ENCODE results near the gene RNF175. TPM values are rescaled to one million over a fixed set of nuclear protein-coding genes. Genes with fewer than 3 reads are reported as not detected.
"Not testable (repeated sequence)": the region's sequence is repeated elsewhere in the genome, so short reads cannot be mapped to it uniquely, and the experiment has no call there.

Gene RNF175
- total RNA-seq, 1 experiment from 2014 or later = not detected

DNA sequence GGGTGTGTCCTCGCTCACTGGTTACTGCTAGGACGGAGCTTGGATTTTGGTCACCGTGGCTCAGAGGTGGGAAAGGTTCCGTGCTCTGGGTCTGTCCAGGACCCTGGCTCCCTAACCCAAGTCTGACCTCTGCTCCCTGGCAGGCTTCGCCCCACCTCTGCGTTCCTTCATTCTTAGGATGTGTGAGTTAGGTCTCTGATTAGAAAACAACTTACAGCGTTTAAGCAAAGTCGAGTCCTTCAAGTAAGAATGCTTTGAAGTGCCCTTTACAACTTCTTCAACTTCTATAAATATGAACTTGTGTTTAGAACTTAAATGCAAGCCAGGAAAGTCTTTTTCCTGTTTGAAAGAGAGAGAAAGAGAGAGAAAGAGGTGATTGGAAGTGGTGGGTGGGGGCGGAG, 74.9 kb downstream of the RNF175 start:
- DNase-seq (ENCODE audit: extremely low read depth, low read depth) = no peak

GRCh38 chr4:153684182-153684970, 75.4 kb downstream of the RNF175 start, which contains the start of gene TLR2:
TLR2 (plus strand) TSS chr4:153684280; CDS start chr4:153702908, 18,628 bp downstream.
- no peak for DNase-seq (ENCODE audit: extremely low read depth, low read depth)

GRCh38 chr4:153683763-153684181, 76.1 kb downstream of the RNF175 start:
- no peak for DNase-seq (ENCODE audit: extremely low read depth, low read depth)

GRCh38 chr4:153679486-153679885, 80.3 kb downstream of the RNF175 start:
- DNase-seq (ENCODE audit: extremely low read depth, low read depth) = no peak

- DNase-seq (ENCODE audit: extremely low read depth, low read depth) = no peak
Observed at GRCh38 chr4:153676984-153677383, 82.8 kb downstream of the RNF175 start.

DNA sequence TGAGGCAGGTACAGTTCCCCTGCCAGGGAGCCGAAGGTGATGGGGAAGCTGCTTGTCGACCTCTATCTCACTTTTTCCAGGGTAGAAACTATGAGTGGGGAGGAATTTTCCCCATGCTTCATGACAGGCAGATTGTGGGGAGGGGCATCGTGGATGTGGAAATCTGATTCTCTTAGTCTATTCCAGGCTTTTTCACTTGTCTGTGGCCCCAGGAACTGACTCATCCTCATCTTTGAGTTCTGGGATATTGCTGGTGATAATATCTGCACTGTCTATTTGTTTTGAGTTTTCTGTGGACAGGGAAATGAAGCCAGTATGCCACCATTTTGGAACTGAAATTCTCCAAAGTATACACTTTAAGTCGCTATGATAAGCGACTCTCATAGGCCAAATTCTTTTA, 83.3 kb downstream of the RNF175 start:
- DNase-seq (ENCODE audit: extremely low read depth, low read depth) = no peak

DNA sequence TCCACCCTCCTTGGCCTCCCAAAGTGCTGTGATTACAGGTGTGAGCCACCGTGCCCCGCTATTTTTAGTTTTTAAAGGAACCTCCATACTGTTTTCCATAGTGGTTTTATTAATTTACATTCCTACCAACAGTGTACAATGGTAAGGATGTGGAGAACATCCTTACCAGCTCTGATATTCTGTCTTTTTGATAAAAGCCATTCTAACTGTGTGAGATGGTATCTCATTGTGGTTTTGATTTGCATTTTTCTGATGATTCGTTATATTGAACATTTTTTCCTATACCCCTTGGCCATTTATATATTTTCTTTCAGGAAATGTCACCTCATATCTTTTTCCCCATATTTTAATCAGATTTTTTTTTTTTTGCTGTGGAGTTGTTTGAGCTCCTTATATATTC, 90.0 kb downstream of the RNF175 start:
- no peak for DNase-seq (ENCODE audit: extremely low read depth, low read depth)

DNA sequence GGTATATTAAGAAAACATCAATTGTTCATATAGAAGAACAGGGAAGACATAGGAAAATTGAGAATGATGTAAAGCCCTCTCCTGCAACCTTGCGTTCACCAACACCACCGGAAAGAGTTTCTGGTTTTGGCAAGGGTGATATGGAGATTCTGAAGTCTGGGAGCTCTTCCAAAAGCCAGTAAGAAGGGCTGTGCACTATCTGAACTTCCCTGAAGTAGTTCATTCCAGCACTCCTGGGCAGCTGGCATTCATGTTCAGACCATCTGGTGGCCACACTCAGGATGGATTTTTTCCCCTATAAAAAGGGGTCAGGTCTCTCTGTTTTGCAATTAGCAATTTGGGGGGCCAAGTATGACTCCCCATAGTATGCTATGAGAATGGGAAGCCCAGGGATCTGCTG, 91.2 kb downstream of the RNF175 start:
- DNase-seq (ENCODE audit: extremely low read depth, low read depth) = no peak

DNA sequence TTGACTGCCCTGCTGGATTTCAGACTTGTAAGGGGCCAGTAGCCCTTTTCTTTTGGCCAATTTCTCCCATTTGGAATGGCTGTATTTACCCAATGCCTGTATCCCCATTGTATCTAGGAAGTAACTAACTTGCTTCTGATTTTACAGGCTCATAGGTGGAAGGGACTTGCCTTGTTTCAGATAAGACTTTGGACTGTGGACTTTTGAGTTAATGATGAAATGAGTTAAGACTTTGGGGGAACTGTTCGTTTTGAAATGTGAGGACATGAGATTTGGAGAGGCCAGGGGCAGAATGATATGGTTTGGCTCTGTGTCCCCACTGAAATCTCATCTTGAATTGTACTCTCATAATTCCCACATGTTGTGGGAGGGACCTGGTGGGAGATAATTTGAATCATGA, 93.3 kb downstream of the RNF175 start:
- not testable (repeated sequence) for DNase-seq (ENCODE audit: extremely low read depth, low read depth)

DNA sequence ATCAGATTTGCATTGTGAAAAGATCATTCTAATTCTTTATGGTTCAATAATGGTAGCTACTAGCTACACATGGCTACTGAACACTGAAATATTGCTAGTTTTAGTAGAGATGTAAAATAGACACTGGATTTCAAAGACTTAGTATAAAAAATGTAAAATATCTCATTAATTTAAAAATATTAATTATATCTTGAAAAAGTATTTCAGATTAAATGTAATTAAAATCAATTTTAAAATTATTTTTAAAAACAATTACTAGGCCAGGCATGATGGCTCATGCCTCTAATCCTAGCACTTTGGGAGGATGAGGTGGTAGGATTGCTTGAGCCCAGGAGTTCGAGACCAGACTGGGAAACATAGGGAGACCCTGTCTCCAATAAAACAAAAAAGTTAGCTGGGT, 96.2 kb downstream of the RNF175 start:
- no peak for DNase-seq (ENCODE audit: extremely low read depth, low read depth)

- no peak for DNase-seq (ENCODE audit: extremely low read depth, low read depth)
Observed at GRCh38 chr4:153661908-153662307, 97.9 kb downstream of the RNF175 start.

- no peak for DNase-seq (ENCODE audit: extremely low read depth, low read depth)
Observed at GRCh38 chr4:153661215-153661822, 98.5 kb downstream of the RNF175 start.

Other genes starting within 250 kb of the RNF175 start
- gene TLR2, start 75.7 kb downstream of the RNF175 start, total RNA-seq (2014; rRNA removed; shearing (Covaris generic)) = 0.10 and 0.14 TPM in 2 replicates
- not detected in 2 replicates for gene SFRP2, start 29.1 kb upstream of the RNF175 start, total RNA-seq (2014; rRNA removed; shearing (Covaris generic))

Data from NCI-H460 (cell line).